Activated CD4-positive, CD25-positive, alpha-beta regulatory T cell (primary cell): ENCODE data around the gene DDX25.
"Not testable (repeated sequence)": the region's sequence is repeated elsewhere in the genome, so short reads cannot be mapped to it uniquely, and the experiment has no call there.

Experiments used
- DNase-seq, 4 experiments: peaks; one replicate each; lab custom pipeline; 2025; lab: John Stamatoyannopoulos, UW

DDX25 gene

GRCh38 chr11:125903711-125904659 is at the start of gene DDX25:
DDX25 (plus strand) TSS chr11:125904508; CDS start chr11:125904518, 10 bp downstream.
- no peak for DNase-seq

- DNase-seq, result not testable (repeated sequence)
Observed at GRCh38 chr11:125857670-125858069, 46.6 kb upstream of the DDX25 start.

- not testable (repeated sequence) for DNase-seq
Observed at GRCh38 chr11:125862786-125863185, 41.5 kb upstream of the DDX25 start.

GRCh38 chr11:125865354-125865753 is 39.0 kb upstream of the DDX25 start:
- DNase-seq, result not testable (repeated sequence)

- DNase-seq, result no peak
Observed at GRCh38 chr11:125869521-125869920, 34.8 kb upstream of the DDX25 start.

DNA sequence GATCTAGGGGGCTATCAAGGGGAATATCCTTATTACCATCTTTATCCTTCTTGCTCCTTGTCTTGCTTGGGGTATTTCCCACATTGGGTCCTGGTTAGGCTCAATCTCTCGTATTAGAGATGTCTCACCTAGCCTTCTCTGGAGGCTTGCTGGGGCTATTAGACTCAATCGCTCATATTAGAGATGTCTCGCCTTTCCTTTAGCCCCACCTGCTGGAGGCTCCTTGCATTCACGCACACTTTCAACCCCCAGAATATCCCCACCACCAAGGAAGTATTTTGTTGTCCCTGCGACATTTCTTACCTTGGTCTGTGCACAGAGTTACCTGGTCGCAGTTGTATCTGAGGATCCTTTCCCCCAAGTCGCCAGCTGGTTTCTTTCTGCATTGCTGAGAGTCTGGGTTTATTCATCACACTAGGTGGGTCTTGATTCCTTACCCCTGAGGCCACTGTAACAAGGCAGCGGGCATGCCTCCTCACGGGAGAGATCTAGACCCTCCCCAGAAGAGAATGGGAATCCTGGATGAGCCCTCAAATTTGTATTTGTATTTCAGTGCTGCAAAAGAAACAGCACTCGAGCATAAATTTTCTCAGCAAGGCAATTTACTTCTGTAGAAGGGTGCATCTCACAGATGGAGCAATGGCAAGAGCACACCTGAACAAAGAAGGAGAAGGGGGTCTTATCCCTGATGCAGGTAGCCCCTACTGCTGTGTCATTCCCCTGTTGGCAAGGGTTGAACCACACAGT is 32.7 kb upstream of the DDX25 start:
- peak in 1 of 4 experiments; percentile 3 for DNase-seq

DNA sequence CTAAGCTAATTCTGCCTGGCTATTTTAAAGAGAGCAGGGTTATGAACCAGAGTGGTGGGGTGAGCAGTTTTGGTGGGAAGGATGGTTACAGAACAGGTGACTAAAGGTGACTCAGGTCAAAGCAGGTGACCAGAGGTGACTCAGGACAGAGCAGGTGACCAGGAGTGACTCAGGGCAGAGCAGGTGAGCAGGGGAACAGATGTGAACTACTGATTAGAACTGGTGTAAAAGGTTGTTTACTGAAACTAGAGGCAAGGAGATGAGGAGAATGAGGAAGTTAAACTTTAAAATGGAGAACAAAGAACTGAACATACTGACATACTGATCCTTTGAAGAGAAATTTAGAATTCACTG is 32.2 kb upstream of the DDX25 start:
- DNase-seq, result no peak

DNA sequence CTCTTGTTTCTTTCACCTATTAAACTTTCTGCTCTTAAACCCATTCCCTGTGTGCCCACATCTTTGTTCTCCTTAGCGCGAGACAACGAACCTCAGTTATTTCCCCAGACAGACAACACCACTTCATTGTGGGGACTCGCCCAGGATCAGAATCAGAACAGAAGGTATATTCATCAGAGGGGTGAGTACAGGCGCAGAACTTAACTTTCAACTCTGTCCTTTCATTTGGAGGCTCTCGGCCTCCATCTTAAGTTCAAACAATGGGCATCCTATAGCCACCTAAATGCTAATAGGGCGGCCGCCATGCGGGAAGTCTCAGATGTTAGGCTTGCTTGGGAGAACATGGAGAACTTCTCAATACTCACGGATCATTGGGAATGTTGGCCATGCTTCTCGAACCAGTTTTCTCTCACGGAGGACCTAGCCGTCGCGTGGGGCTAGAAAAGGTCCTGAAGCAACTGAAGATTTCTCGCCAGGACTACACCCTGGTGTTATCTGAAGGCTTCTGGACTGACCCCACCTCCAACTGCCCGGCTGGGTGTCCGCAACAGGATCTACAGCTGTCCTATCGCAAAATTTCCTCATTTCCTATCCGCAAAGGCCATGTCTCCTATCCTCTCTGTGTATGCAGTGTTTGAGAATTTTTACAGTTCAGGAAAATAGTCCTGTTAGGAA is 30.3 kb upstream of the DDX25 start:
- DNase-seq, result no peak

GRCh38 chr11:125874556-125875124 is 29.7 kb upstream of the DDX25 start:
- peak in 2 of 4 experiments; percentile 2 for DNase-seq

DNA sequence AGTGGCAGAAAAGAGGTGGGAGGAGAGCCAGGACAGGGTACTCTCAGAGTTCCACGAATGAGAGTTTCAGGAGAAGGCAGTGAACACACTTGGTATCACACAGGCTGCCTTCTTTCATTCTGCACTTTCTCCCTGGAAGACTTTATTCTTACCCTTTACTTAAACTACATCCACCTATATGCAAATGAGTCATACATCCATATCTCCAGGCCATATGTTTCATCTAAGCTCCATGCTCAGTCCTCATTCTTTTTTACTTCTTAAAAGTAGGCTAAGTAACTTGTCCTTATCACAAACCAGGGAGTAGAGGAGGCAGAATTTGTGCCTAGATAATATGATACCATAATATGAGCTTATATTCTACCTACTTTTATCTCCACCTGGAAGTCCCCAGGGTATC is 23.0 kb upstream of the DDX25 start:
- no peak for DNase-seq

GRCh38 chr11:125883375-125883774 is 20.9 kb upstream of the DDX25 start:
- DNase-seq, result no peak

GRCh38 chr11:125886997-125887372 is 17.3 kb upstream of the DDX25 start:
- DNase-seq, result peak in 2 of 4 experiments; percentile 23 to 27

GRCh38 chr11:125887373-125888324 is 16.7 kb upstream of the DDX25 start, which contains the start of gene HYLS1:
HYLS1 (plus strand) TSS chr11:125887668; CDS start chr11:125899369, 11,701 bp downstream.
- DNase-seq, result peak; percentile 80 to 93 (median 85)

GRCh38 chr11:125890447-125891100 is 13.7 kb upstream of the DDX25 start:
- DNase-seq, result no peak

DNA sequence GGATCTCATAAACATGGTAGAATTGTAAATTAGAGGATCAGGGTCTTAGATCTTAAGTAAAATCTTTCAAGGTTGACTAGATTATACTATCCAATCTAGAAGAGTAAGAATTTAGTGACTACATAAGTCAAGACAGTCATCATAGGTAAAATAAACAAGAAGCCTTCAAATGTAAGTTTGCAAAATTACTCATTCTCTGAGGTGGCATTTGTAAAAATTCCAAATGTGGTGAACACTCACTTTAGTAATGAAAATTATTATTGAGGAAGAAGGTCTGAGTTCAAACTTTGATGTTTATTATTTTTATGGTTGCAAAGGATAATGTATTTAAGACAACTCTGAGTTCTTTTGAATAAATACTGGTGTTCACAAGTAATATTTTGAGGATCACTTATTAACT is 12.2 kb upstream of the DDX25 start:
- no peak for DNase-seq

DNA sequence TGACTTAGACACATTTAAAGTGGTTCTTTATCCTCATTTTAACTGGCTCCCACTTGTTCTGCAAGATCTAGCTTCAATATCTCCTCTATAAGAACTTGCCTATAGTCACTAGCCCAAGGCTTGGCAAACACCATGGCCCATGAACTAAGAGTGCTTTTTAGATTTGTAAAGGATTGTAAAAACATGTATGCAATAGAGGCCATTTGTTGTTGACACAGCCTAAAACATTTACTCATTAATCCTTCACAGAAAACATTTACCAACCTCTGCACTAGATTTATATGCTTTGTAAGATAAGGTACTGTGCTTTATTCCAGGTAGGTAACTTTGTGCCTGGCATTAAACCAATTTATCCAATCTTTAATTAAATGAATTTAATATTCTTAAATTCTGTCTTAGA is 11.3 kb upstream of the DDX25 start:
- DNase-seq, result no peak

- no peak for DNase-seq
Observed at GRCh38 chr11:125901872-125902271, 2.4 kb upstream of the DDX25 start.

DNA sequence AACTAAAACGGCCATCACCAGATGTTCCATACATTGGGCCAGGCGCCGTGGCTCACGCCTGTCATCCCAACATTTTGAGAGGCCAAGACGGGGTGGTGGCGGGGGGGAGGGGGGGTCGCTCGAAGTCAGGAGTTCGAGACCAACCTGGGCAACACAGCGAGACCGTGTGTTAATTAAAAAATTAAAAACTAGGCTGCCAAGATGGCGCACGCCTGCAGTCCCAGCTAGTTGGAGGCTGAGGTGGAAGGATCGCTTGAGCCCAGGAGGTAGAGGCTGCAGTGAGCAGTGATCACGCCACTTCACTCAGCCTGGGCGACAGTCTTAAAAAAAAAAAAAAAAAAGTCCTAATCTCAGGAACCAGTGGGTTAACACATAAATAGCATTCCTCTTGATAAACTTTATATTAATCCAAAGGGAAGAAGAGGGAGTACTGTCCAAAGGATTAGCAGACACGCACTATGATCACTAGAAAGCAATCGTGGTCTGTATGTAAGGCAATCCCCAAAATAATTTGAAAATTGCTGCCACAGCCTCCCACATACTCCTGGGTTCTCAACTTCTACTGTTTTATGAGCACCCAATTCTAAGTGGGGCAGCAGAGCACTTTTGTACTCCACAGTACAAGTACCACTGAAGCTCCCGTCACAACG is 1.9 kb upstream of the DDX25 start:
- no peak for DNase-seq

DNA sequence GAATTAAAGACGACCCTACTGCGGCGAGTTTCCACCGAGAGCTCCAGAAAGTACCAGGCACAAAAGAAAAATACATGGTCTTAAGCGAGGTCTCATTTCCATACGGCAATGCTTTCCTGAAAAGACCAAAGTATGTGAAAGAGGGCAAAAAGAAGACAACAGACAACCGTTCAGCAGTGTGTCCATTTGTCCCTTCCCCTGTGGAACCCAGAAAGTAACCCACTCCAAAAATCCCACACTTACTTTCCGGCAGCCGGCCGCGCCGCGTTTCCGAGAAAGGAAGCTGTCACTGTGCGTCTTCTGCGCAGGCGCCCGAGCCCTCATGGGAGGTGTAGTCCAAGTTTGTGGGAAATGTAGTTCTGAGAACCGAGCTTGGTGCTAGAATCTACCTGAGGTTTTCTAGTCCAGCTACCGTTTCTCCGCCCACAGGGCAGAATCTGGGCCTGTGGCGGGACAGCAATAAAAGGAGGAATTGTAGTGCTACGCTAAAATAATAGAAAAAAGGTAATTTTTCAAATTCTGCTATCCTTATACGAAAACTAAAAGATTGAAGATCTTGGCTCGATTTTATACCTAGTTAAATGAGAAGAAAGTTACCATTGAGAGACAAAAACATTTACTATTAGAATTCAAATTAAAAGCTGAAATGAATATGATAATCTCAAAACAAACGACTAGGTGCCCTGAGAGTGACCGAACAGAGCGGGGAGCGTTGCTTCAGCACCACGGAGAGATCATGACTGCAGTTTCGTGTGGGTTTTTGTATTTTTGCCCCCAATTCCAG is 1.2 kb upstream of the DDX25 start, which contains the start of gene PUS3:
Gene PUS3 (minus strand): TSS at position 280 of the 784 bp plus-strand sequence. CDS start 6,922 bp downstream, outside the sequence.
- DNase-seq, result peak; percentile 65 to 78 (median 74)
